Vagina (tissue), 2 donors: ENCODE measurements around the gene RAG1. TPM values are rescaled to one million over a fixed set of nuclear protein-coding genes. Genes with fewer than 3 reads are reported as not detected.

ENCODE experiments used
- DNase-seq, 2 donors: peaks; one replicate each; pipeline ENCODE4 v3.0.0-alpha.2; 2017; ENCODE audit errors: extremely low spot score in 2 of 2
- H3K27ac ChIP-seq: fragments of 200-600 bp; sonication (generic); one replicate; pipeline ENCODE4 v1.5.1; 2019
- H3K27me3 ChIP-seq: fragments of 200-600 bp; sonication (generic); one replicate; pipeline ENCODE4 v1.5.1; 2019
- H3K36me3 ChIP-seq, 2 donors: fragments of 200-600 bp; sonication (generic); one replicate each; pipeline ENCODE4 v1.5.1; 2017 to 2019
- H3K4me1 ChIP-seq: fragments of 200-600 bp; sonication (generic); one replicate; pipeline ENCODE4 v1.5.1; 2019
- H3K4me3 ChIP-seq, 2 donors: fragments of 200-600 bp; sonication (generic); 1 replicate in 1 of 2; 2 replicates in 1 of 2; pipeline ENCODE4 v1.5.1; 2016 to 2019
- H3K9me3 ChIP-seq: fragments of 200-600 bp; sonication (generic); one replicate; pipeline ENCODE4 v1.5.1; 2019
- POLR2A ChIP-seq, 2 donors: fragments of 450-650 bp; IDR thresholded peaks; one replicate each; pipeline ENCODE4 v1.6.1; 2017; ENCODE audit warnings: antibody characterized with exemption in 2 of 2, mild to moderate bottlenecking in 2 of 2, moderate library complexity in 2 of 2
- POLR2AphosphoS5 ChIP-seq, 2 donors: sonication (generic); formaldehyde crosslinking; IDR thresholded peaks; one replicate each; pipeline ENCODE4 v1.9.0; 2017; ENCODE audit warnings: antibody characterized with exemption in 2 of 2, mild to moderate bottlenecking in 2 of 2, low read depth in 1 of 2; ENCODE audit not compliant: insufficient read depth in 1 of 2
- intact Hi-C: fragments of 100-400 bp; cut with DNase I; formaldehyde crosslinking; loops from one replicate; pipeline ENCODE4 v1.15.1; 2023
- total RNA-seq: library from RNA; depleted of rRNA; stranded (reverse); fragments of >200 nt; gene quantifications from one replicate; pipeline ENCODE4 v1.2.3, GENCODE V29; 2016
- TF ChIP-seq, protein P1 (sequence below), 3 experiments: fragments of 450-650 bp in 2 of 3; fragments of 200-600 bp in 1 of 3; sonication (generic) in 1 of 3; IDR thresholded peaks; one replicate each; pipeline ENCODE4 v1.5.1; 2017 to 2019; ENCODE audit warnings: antibody characterized with exemption in 3 of 3, mild to moderate bottlenecking in 2 of 3, moderate library complexity in 2 of 3

The RAG1 gene
- total RNA-seq, 1 donor from 2014 or later: 0.25 TPM

DNA sequence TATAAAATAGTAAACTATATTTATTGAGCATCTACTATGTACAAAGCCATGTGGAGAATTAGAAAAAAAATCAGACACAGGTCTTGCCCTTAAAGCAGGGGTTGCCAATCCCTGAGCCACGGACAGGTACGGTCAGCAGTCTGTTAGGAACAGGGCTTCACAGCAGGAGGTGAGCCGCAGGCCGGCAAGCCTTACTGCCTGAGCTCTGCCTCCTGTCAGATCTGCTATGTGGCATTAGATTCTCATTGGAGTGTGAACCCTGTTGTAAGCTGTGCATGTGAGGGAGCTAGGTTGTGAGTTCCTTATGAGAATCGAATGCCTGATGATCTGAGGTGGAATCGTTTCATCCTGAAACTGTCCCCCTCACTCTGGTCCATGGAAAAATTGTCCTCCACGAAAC is 32.4 kb downstream of the RAG1 start:
- H3K27ac ChIP-seq: no peak overlapping the region
- no peaks in the 10 kb centered on the region for H3K36me3 ChIP-seq
- TF ChIP-seq POLR2AphosphoS5 (IDR thresholded peaks at IDR 0.05; ENCODE audit: insufficient read depth in 1 of 2, low read depth in 1 of 2): no peak
- TF ChIP-seq, protein P1, sequence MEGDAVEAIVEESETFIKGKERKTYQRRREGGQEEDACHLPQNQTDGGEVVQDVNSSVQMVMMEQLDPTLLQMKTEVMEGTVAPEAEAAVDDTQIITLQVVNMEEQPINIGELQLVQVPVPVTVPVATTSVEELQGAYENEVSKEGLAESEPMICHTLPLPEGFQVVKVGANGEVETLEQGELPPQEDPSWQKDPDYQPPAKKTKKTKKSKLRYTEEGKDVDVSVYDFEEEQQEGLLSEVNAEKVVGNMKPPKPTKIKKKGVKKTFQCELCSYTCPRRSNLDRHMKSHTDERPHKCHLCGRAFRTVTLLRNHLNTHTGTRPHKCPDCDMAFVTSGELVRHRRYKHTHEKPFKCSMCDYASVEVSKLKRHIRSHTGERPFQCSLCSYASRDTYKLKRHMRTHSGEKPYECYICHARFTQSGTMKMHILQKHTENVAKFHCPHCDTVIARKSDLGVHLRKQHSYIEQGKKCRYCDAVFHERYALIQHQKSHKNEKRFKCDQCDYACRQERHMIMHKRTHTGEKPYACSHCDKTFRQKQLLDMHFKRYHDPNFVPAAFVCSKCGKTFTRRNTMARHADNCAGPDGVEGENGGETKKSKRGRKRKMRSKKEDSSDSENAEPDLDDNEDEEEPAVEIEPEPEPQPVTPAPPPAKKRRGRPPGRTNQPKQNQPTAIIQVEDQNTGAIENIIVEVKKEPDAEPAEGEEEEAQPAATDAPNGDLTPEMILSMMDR (IDR thresholded peaks at IDR 0.05): no peak
- no peak for TF ChIP-seq POLR2A (IDR thresholded peaks at IDR 0.05)
- H3K27me3 ChIP-seq: no peaks in the 10 kb centered on the region
- intact Hi-C loops: no loop called here
- H3K4me3 ChIP-seq: no peak overlapping the region
- H3K9me3 ChIP-seq: no peaks in the 10 kb centered on the region
- H3K4me1 ChIP-seq: peaks cover 8% of the 10 kb centered on the region
- DNase-seq: no peak

DNA sequence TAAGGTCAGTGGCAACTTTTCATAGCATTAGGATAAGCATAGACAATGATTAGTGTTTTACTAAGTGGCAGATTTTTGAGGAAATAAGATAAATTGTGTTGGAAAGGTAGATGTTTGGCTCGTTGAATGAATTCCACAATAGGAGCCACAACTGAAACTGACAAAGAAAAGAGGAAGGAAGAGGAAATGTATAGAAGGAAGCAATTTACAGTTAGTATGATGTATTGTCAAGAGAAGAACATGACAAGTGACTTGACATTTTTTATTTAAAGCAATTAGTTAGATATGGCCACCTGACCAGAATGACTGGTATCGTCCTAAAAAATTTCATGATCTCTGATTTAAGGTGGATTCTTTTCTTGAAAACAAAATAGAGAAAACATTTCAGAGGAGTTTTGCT is 33.3 kb downstream of the RAG1 start:
- intact Hi-C loops: no loop called here
- Histone ChIP-seq H3K9me3 (no peaks in the 10 kb centered on the region), H3K27me3 (no peaks in the 10 kb centered on the region), H3K27ac (no peak overlapping the region), H3K4me3 (no peak overlapping the region), H3K4me1 (no peaks in the 10 kb centered on the region), H3K36me3 (no peaks in the 10 kb centered on the region)
- no peak for DNase-seq
- TF ChIP-seq, protein P1 (IDR thresholded peaks at IDR 0.05): no peak
- TF ChIP-seq POLR2AphosphoS5 (IDR thresholded peaks at IDR 0.05; ENCODE audit: insufficient read depth in 1 of 2, low read depth in 1 of 2): no peak
- no peak for TF ChIP-seq POLR2A (IDR thresholded peaks at IDR 0.05)

DNA sequence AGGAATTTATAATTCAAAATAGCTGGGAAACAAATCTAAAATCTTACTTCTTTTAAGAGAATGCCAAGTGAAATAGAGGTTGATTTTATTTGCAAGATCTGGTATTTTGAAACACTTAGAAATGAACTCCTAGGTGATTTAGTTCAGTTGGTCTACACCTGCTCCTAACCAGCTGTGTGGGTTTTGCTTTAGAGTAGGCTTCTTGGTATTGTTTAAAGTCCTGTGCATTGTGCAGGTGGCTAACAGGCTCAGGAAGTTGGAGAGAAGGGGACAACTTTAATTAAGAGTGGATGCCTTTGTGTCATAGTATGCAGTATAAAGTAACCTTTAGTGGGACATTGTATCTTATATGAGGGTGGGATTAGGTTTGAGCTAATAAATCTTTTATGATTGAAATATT is 34.3 kb downstream of the RAG1 start:
- H3K27ac ChIP-seq: no peak overlapping the region
- H3K4me1 ChIP-seq: no peaks in the 10 kb centered on the region
- intact Hi-C loops: no loop called here
- no peaks in the 10 kb centered on the region for H3K36me3 ChIP-seq
- H3K9me3 ChIP-seq: no peaks in the 10 kb centered on the region
- TF ChIP-seq POLR2AphosphoS5 (IDR thresholded peaks at IDR 0.05; ENCODE audit: insufficient read depth in 1 of 2, low read depth in 1 of 2) (no peak), POLR2A (IDR thresholded peaks at IDR 0.05) (no peak)
- TF ChIP-seq, protein P1 (IDR thresholded peaks at IDR 0.05): no peak
- no peak overlapping the region for H3K4me3 ChIP-seq
- no peaks in the 10 kb centered on the region for H3K27me3 ChIP-seq
- no peak for DNase-seq

DNA sequence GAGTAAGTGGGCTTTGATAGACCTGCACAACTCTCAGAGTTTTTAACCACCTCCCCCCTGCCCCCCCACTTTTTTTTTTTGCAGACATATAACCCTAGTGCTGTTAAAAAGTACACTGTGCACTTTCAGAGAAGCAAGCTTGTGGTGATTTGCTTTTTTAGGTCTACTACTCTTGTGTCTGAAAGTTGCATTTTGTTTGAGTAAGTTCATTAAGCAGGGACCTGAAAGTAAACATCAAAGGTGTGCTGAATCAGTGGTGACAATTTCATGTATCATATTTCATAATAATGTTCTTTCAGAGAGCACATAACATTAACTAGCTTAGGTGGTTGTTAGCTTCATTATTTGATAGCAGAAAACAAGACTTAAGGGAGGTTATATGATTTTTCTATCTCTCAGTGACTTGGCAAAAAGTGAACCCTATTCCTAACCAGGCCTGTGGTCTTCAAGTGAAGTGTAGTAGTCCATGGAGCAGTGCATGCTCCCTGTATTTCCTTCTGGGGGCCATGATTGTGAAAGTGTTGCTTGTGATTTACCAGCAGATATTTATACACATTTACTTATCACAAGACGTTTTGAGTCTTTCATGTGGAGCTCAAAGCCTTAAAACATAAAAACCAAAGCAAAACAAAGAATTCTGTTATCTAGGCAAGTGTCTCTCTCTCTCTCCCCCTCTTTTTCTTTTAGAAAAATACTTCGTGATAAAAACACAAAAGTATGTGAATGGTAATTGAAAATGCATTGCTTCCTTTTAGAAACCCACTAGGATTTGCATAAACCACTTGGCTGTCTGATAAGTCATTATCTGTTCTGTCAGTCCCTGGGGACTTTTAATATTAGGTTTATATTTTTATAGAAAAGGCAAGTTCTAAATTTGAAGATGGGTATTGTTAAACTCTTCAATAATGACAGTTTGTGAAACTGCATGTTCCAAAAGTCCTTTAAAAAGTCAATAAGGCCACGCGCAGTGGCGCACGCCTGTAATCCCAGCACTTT is 37.7 kb downstream of the RAG1 start:
- Histone ChIP-seq H3K9me3 (no peaks in the 10 kb centered on the region), H3K27me3 (no peaks in the 10 kb centered on the region), H3K4me3 (no peak overlapping the region), H3K36me3 (no peaks in the 10 kb centered on the region), H3K27ac (no peak overlapping the region), H3K4me1 (no peaks in the 10 kb centered on the region)
- DNase-seq: no peak
- no peak for TF ChIP-seq POLR2AphosphoS5 (IDR thresholded peaks at IDR 0.05; ENCODE audit: insufficient read depth in 1 of 2, low read depth in 1 of 2)
- TF ChIP-seq POLR2A (IDR thresholded peaks at IDR 0.05): no peak
- intact Hi-C loops: no loop called here

DNA sequence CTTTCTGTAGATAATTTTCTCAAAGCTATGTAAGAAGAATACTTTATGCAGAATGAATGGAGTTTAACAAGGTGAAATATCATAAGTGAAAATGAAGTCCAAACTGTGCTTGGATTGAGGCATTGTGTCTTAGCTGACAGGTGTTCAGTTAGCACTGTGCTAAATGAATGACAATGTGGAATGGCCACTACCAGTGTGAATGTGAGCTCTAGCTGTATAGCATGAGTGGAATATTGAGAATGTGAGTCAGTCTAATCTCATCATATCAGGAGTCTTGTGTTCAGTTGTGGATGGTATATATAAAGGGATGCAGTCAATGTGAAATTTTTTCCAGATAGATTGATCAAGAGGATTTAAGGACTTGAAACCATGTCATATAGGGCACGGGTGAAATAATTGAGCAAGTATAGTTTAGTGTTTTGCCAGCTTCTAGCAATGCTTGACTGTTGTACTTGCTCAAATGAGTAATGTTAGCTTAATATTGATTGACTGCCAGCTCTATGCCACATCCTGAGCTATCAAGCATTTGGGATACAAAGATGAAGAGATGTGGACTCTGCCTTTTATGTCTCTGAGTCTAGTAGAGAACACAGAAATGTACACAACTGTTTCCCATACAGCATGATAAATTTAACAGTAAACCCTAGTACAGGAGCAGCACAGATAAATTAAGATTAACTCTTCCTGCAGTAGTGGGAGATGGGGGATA is 40.8 kb downstream of the RAG1 start:
- H3K27ac ChIP-seq: no peak overlapping the region
- H3K9me3 ChIP-seq: no peaks in the 10 kb centered on the region
- no peaks in the 10 kb centered on the region for H3K36me3 ChIP-seq
- no peaks in the 10 kb centered on the region for H3K4me1 ChIP-seq
- H3K27me3 ChIP-seq: no peaks in the 10 kb centered on the region
- DNase-seq: no peak
- H3K4me3 ChIP-seq: no peak overlapping the region
- intact Hi-C loops: no loop called here
- TF ChIP-seq POLR2AphosphoS5 (IDR thresholded peaks at IDR 0.05; ENCODE audit: insufficient read depth in 1 of 2, low read depth in 1 of 2): no peak
- TF ChIP-seq POLR2A (IDR thresholded peaks at IDR 0.05): no peak
- TF ChIP-seq, protein P1 (IDR thresholded peaks at IDR 0.05): no peak
